HepG2 (cell line): ENCODE results near the gene CPED1. TPM values are rescaled to one million over a fixed set of nuclear protein-coding genes. Genes with fewer than 3 reads are reported as not detected.

Experiments
- HDAC6 ChIP-seq: fragments of 200-600 bp; sonication (generic); IDR thresholded peaks from 2 replicates; pipeline ENCODE4 v1.7.0; 2017; ENCODE audit warnings: mild to moderate bottlenecking, antibody characterized with exemption, low read length, low read depth
- HMG20A ChIP-seq: IDR thresholded peaks from 2 replicates; pipeline ENCODE4 v1.6.1; 2016; ENCODE audit warnings: borderline replicate concordance
- RBAK ChIP-seq: sonication (generic); formaldehyde crosslinking; IDR thresholded peaks from 2 replicates; pipeline ENCODE4 v1.5.1; 2020; ENCODE audit warnings: mild to moderate bottlenecking, missing genetic modification reagents
- RFXANK ChIP-seq: IDR thresholded peaks from 2 replicates; pipeline ENCODE4 v1.6.1; 2016
- YEATS4 ChIP-seq: sonication (generic); formaldehyde crosslinking; IDR thresholded peaks from 2 replicates; pipeline ENCODE4 v1.4.0; 2020; ENCODE audit warnings: missing genetic modification reagents, borderline replicate concordance
- ZMYM3 ChIP-seq: sonication (generic); formaldehyde crosslinking; IDR thresholded peaks from 2 replicates; pipeline ENCODE4 v1.5.1; 2020; ENCODE audit warnings: mild to moderate bottlenecking, missing genetic modification reagents
- ZNF605 ChIP-seq: sonication (generic); formaldehyde crosslinking; IDR thresholded peaks from 2 replicates; pipeline ENCODE4 v1.8.0; 2022; ENCODE audit warnings: mild to moderate bottlenecking, missing genetic modification reagents
- ZNF775 ChIP-seq: sonication (generic); formaldehyde crosslinking; IDR thresholded peaks from 2 replicates; pipeline ENCODE4 v1.4.0; 2020; ENCODE audit warnings: missing genetic modification reagents, mild to moderate bottlenecking, moderate library complexity, borderline replicate concordance
- ZSCAN12 ChIP-seq: sonication (generic); formaldehyde crosslinking; IDR thresholded peaks from 2 replicates; pipeline ENCODE4 v1.9.0; 2021; ENCODE audit warnings: mild to moderate bottlenecking, missing genetic modification reagents
- polyA plus RNA-seq, 8 experiments: library from polyadenylated mRNA; depleted of rRNA in 3 of 8; stranded (reverse) in 7 of 8; unstranded in 1 of 8; fragments of >200 nt; fragmentation: Illumina TruSeq in 4 of 8; extraction: Trizol in 4 of 8; gene quantifications; 2 replicates each; pipeline versions ENCODE4 v1.2.1 to v1.2.3, GENCODE V29; 2011 to 2016; ENCODE audit warnings: low read depth in 4 of 8, missing spikeins in 1 of 8, mixed read lengths in 1 of 8; ENCODE audit not compliant: insufficient read depth in 1 of 8
- total RNA-seq, 5 experiments: library from RNA; depleted of rRNA; stranded (reverse); fragments of >200 nt; fragmentation: Illumina TruSeq; extraction: Trizol; gene quantifications; 2 replicates each; pipeline ENCODE4 v1.2.3, GENCODE V29; 2016; ENCODE audit warnings: low read depth in 1 of 5
- TF ChIP-seq, protein P1 (sequence below): IDR thresholded peaks from 2 replicates; pipeline ENCODE4 v1.4.0; 2020; ENCODE audit warnings: mild to moderate bottlenecking, missing genetic modification reagents
- TF ChIP-seq, protein P2 (sequence below): sonication (generic); formaldehyde crosslinking; IDR thresholded peaks from 2 replicates; pipeline ENCODE4 v1.4.0; 2020; ENCODE audit warnings: mild to moderate bottlenecking, missing genetic modification reagents, borderline replicate concordance
- TF ChIP-seq, protein P3 (sequence below): sonication (generic); formaldehyde crosslinking; IDR thresholded peaks from 2 replicates; pipeline ENCODE4 v1.4.0; 2020; ENCODE audit warnings: mild to moderate bottlenecking, missing genetic modification reagents
- TF ChIP-seq, protein P4 (sequence below): IDR thresholded peaks from 2 replicates; pipeline ENCODE4 v1.6.1; 2016; ENCODE audit warnings: low read depth

Gene CPED1
- total and polyA plus RNA-seq, 2 of the 13 experiments (the other 11 are each of a cell fraction or from before 2014, with no cell fraction given), result 11.5 to 27.0 TPM

DNA sequence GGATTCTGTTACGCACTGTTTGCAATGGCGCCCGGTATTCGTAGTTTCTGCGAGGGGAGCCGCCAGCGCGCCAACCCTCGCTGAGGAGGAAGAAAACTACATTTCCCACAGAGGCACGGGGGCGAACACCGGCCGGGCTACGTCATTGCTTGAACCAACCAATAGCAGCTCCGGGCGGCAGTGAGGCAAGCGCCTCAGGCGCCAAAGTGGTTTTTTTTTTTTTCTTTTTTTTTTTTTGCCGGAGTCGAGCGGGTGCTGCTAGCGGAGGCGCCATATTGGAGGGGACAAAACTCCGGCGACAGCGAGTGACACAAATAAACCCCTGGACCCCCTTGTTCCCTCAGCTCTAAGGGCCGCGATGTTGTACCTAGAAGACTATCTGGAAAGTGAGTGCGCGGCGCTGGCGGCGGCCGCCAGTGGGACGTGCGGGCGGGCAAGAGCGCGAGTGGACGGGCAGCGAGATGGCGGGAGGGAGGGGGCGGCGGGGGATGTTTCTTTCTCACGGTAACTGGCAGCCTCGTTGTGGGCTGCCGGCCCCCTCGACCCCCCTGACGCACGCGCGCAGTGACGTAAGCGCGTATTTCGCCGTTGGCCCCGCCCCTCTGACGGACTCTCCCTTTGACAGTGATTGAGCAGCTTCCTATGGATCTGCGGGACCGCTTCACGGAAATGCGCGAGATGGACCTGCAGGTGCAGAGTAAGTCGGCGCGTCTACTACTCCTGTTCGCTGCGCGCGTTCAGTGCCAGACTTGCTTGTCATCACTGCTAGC lies 37.8 kb upstream of the CPED1 start, which contains the start of gene ING3 (continued):
- TF ChIP-seq, protein P1, sequence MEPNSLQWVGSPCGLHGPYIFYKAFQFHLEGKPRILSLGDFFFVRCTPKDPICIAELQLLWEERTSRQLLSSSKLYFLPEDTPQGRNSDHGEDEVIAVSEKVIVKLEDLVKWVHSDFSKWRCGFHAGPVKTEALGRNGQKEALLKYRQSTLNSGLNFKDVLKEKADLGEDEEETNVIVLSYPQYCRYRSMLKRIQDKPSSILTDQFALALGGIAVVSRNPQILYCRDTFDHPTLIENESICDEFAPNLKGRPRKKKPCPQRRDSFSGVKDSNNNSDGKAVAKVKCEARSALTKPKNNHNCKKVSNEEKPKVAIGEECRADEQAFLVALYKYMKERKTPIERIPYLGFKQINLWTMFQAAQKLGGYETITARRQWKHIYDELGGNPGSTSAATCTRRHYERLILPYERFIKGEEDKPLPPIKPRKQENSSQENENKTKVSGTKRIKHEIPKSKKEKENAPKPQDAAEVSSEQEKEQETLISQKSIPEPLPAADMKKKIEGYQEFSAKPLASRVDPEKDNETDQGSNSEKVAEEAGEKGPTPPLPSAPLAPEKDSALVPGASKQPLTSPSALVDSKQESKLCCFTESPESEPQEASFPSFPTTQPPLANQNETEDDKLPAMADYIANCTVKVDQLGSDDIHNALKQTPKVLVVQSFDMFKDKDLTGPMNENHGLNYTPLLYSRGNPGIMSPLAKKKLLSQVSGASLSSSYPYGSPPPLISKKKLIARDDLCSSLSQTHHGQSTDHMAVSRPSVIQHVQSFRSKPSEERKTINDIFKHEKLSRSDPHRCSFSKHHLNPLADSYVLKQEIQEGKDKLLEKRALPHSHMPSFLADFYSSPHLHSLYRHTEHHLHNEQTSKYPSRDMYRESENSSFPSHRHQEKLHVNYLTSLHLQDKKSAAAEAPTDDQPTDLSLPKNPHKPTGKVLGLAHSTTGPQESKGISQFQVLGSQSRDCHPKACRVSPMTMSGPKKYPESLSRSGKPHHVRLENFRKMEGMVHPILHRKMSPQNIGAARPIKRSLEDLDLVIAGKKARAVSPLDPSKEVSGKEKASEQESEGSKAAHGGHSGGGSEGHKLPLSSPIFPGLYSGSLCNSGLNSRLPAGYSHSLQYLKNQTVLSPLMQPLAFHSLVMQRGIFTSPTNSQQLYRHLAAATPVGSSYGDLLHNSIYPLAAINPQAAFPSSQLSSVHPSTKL (CRISPR knock-in tag), result peak; percentile 63
- TF ChIP-seq HMG20A (CRISPR knock-in tag), result no peak; the same call in 1 of the 2 replicates
- TF ChIP-seq, protein P2, sequence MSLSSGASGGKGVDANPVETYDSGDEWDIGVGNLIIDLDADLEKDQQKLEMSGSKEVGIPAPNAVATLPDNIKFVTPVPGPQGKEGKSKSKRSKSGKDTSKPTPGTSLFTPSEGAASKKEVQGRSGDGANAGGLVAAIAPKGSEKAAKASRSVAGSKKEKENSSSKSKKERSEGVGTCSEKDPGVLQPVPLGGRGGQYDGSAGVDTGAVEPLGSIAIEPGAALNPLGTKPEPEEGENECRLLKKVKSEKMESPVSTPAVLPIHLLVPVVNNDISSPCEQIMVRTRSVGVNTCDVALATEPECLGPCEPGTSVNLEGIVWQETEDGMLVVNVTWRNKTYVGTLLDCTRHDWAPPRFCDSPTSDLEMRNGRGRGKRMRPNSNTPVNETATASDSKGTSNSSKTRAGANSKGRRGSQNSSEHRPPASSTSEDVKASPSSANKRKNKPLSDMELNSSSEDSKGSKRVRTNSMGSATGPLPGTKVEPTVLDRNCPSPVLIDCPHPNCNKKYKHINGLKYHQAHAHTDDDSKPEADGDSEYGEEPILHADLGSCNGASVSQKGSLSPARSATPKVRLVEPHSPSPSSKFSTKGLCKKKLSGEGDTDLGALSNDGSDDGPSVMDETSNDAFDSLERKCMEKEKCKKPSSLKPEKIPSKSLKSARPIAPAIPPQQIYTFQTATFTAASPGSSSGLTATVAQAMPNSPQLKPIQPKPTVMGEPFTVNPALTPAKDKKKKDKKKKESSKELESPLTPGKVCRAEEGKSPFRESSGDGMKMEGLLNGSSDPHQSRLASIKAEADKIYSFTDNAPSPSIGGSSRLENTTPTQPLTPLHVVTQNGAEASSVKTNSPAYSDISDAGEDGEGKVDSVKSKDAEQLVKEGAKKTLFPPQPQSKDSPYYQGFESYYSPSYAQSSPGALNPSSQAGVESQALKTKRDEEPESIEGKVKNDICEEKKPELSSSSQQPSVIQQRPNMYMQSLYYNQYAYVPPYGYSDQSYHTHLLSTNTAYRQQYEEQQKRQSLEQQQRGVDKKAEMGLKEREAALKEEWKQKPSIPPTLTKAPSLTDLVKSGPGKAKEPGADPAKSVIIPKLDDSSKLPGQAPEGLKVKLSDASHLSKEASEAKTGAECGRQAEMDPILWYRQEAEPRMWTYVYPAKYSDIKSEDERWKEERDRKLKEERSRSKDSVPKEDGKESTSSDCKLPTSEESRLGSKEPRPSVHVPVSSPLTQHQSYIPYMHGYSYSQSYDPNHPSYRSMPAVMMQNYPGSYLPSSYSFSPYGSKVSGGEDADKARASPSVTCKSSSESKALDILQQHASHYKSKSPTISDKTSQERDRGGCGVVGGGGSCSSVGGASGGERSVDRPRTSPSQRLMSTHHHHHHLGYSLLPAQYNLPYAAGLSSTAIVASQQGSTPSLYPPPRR, result peak; percentile 10; the same call in 1 of the 2 replicates
- peak; percentile 20; the same call in 1 of the 2 replicates for TF ChIP-seq ZNF605 (CRISPR knock-in tag)
- TF ChIP-seq, protein P3, sequence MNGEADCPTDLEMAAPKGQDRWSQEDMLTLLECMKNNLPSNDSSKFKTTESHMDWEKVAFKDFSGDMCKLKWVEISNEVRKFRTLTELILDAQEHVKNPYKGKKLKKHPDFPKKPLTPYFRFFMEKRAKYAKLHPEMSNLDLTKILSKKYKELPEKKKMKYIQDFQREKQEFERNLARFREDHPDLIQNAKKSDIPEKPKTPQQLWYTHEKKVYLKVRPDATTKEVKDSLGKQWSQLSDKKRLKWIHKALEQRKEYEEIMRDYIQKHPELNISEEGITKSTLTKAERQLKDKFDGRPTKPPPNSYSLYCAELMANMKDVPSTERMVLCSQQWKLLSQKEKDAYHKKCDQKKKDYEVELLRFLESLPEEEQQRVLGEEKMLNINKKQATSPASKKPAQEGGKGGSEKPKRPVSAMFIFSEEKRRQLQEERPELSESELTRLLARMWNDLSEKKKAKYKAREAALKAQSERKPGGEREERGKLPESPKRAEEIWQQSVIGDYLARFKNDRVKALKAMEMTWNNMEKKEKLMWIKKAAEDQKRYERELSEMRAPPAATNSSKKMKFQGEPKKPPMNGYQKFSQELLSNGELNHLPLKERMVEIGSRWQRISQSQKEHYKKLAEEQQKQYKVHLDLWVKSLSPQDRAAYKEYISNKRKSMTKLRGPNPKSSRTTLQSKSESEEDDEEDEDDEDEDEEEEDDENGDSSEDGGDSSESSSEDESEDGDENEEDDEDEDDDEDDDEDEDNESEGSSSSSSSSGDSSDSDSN, result peak; percentile 32
- TF ChIP-seq ZNF775 (CRISPR knock-in tag), result no peak
- no peak for TF ChIP-seq ZSCAN12 (CRISPR knock-in tag)
- TF ChIP-seq RFXANK (CRISPR knock-in tag), result 0 out of 2 replicates have a peak, but pooled peaks have one; percentile 78
- TF ChIP-seq RBAK (CRISPR knock-in tag), result peak; percentile 82; the same call in 1 of the 2 replicates
- TF ChIP-seq ZMYM3 (CRISPR knock-in tag), result no peak
- TF ChIP-seq YEATS4, result peak; percentile 85; the same call in 1 of the 2 replicates
- TF ChIP-seq HDAC6, result no peak
- TF ChIP-seq, protein P4, sequence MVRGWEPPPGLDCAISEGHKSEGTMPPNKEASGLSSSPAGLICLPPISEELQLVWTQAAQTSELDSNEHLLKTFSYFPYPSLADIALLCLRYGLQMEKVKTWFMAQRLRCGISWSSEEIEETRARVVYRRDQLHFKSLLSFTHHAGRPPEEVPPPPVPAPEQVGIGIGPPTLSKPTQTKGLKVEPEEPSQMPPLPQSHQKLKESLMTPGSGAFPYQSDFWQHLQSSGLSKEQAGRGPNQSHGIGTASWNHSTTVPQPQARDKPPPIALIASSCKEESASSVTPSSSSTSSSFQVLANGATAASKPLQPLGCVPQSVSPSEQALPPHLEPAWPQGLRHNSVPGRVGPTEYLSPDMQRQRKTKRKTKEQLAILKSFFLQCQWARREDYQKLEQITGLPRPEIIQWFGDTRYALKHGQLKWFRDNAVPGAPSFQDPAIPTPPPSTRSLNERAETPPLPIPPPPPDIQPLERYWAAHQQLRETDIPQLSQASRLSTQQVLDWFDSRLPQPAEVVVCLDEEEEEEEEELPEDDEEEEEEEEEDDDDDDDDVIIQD (CRISPR knock-in tag), result peak; percentile 16; the same call in 1 of the 2 replicates
